GM23248 (cell line): Measurements from ENCODE around the gene DLX2. TPM values are rescaled to one million over a fixed set of nuclear protein-coding genes. Genes with fewer than 3 reads are reported as not detected.
A peak's percentile ranks its signal among the peaks of the same experiment; 100 is the strongest.

Experiments
- DNase-seq: peaks from one replicate; pipeline ENCODE4 v3.0.0-alpha.2; 2015
- H2AFZ ChIP-seq: fragments of 200-600 bp; sonication (generic); 2 replicates; pipeline ENCODE4 v1.6.1; 2016; ENCODE audit warnings: antibody characterized with exemption
- H3F3A ChIP-seq: fragments of 200-600 bp; sonication (generic); 2 replicates; pipeline ENCODE4 v1.6.1; 2016; ENCODE audit warnings: mild to moderate bottlenecking, antibody characterized with exemption, mixed run types; ENCODE audit not compliant: insufficient read depth
- H3K27ac ChIP-seq: fragments of 200-600 bp; sonication (generic); 2 replicates; pipeline ENCODE4 v1.5.1; 2016; ENCODE audit warnings: mild to moderate bottlenecking
- H3K27me3 ChIP-seq: fragments of 200-600 bp; sonication (generic); replicated peaks from 2 replicates; pipeline ENCODE4 v1.6.1; 2016; ENCODE audit warnings: mild to moderate bottlenecking; ENCODE audit not compliant: insufficient read depth
- H3K36me3 ChIP-seq: fragments of 200-600 bp; sonication (generic); 2 replicates; pipeline ENCODE4 v1.6.1; 2016; ENCODE audit warnings: low read depth, mild to moderate bottlenecking
- H3K4me1 ChIP-seq: fragments of 200-600 bp; sonication (generic); 2 replicates; pipeline ENCODE4 v1.6.1; 2016; ENCODE audit warnings: mild to moderate bottlenecking; ENCODE audit not compliant: insufficient read depth
- H3K4me2 ChIP-seq: fragments of 200-600 bp; sonication (generic); one replicate; pipeline ENCODE4 v1.6.1; 2016; ENCODE audit warnings: mild to moderate bottlenecking; ENCODE audit not compliant: unreplicated experiment
- H3K4me3 ChIP-seq: fragments of 200-600 bp; sonication (generic); 2 replicates; pipeline ENCODE4 v1.5.1; 2016; ENCODE audit warnings: mild to moderate bottlenecking
- H3K79me2 ChIP-seq: fragments of 200-600 bp; sonication (generic); 2 replicates; pipeline ENCODE4 v1.6.1; 2016; ENCODE audit warnings: mild to moderate bottlenecking; ENCODE audit not compliant: insufficient read depth
- H3K9ac ChIP-seq: fragments of 200-600 bp; sonication (generic); 2 replicates; pipeline ENCODE4 v1.6.1; 2016; ENCODE audit warnings: mild to moderate bottlenecking
- H3K9me2 ChIP-seq: fragments of 200-600 bp; sonication (generic); 2 replicates; pipeline ENCODE4 v1.6.1; 2016; ENCODE audit warnings: mixed run types, mild to moderate bottlenecking, moderate library complexity; ENCODE audit not compliant: insufficient read depth
- H3K9me3 ChIP-seq: fragments of 200-600 bp; sonication (generic); one replicate; pipeline ENCODE4 v1.6.1; 2017; ENCODE audit warnings: low read depth
- H4K20me1 ChIP-seq: fragments of 200-600 bp; sonication (generic); 2 replicates; pipeline ENCODE4 v1.6.0; 2016; ENCODE audit not compliant: insufficient read depth
- EZH2 ChIP-seq: fragments of 200-600 bp; sonication (generic); IDR thresholded peaks from 2 replicates; pipeline ENCODE4 v1.6.1; 2018; ENCODE audit warnings: antibody characterized with exemption, mild to moderate bottlenecking; ENCODE audit not compliant: insufficient read depth, poor library complexity, severe bottlenecking
- EZH2phosphoT487 ChIP-seq: fragments of 200-600 bp; sonication (generic); IDR thresholded peaks from 2 replicates; pipeline ENCODE4 v1.6.1; 2018; ENCODE audit warnings: antibody characterized with exemption, moderate library complexity, mild to moderate bottlenecking, low read depth; ENCODE audit not compliant: insufficient read depth
- WGBS, 2 experiments: methylation state at CpG; one replicate each; pipeline ENCODE4 v1.1.6; 2015 to 2017; ENCODE audit warnings: low lambda C conversion rate in 2 of 2, low coverage in 1 of 2; ENCODE audit errors: missing lambda C conversion rate in 2 of 2; 5-methylcytosine and 5-hydroxymethylcytosine counted together
- in situ Hi-C: fragments of 300-500 bp; cut with MboI; formaldehyde crosslinking; loops from 2 replicates; pipeline ENCODE4 v1.15.0; 2020
- polyA plus RNA-seq: library from polyadenylated mRNA; unstranded; fragments of >200 nt; fragmentation: Nextera tagmentation; extraction: Ambion mirVana; gene quantifications from 2 replicates; pipeline ENCODE4 v1.2.1, GENCODE V29; 2016
- total RNA-seq: library from RNA; depleted of rRNA; stranded (reverse); fragments of >200 nt; shearing (Covaris generic); gene quantifications from 2 replicates; pipeline ENCODE4 v1.2.3, GENCODE V29; 2014

Gene DLX2
- total and polyA plus RNA-seq, 2 experiments from 2014 or later, result 2.8 to 6.0 TPM

GRCh38 chr2:172093416-172094293, 9.0 kb downstream of the DLX2 start:
- H3K27me3 ChIP-seq, result peaks cover 11% of the 10 kb centered on the region; the same call in 1 of the 2 replicates
- H3K9me2 ChIP-seq, result no peaks in the 10 kb centered on the region
- 0 out of 2 replicates have a peak overlapping the region, but pooled peaks have one; percentile 9 for H2AFZ ChIP-seq
- WGBS, 2 experiments, result 39 to 42% methylated on average over 18 of the region's 18 CpGs
- no peaks in the 10 kb centered on the region for H3K36me3 ChIP-seq
- TF ChIP-seq EZH2phosphoT487 (0 out of 2 replicates have a peak, but pooled peaks have one; percentile 26), EZH2 (peak; percentile 1)
- peak overlapping the region; percentile 99 for H3K4me2 ChIP-seq
- in situ Hi-C loops, result no loop called here
- H3K4me3 ChIP-seq, result peak overlapping the region; percentile 90
- H3K9me3 ChIP-seq, result no peaks in the 10 kb centered on the region
- DNase-seq, result no peak
- H3K79me2 ChIP-seq, result peaks cover 11% of the 10 kb centered on the region
- H3K27ac ChIP-seq, result no peak overlapping the region
- H3K4me1 ChIP-seq, result peaks cover 33% of the 10 kb centered on the region
- peaks cover 20% of the 10 kb centered on the region for H3F3A ChIP-seq
- H4K20me1 ChIP-seq, result no peaks in the 10 kb centered on the region
- H3K9ac ChIP-seq, result peak overlapping the region; percentile 98

GRCh38 chr2:172092716-172093415, 9.8 kb downstream of the DLX2 start:
- Histone ChIP-seq H4K20me1 (no peaks in the 10 kb centered on the region), H3K9ac (no peak overlapping the region), H3K27me3 (peaks cover 11% of the 10 kb centered on the region; the same call in 1 of the 2 replicates), H3F3A (peaks cover 12% of the 10 kb centered on the region), H3K4me2 (peak overlapping the region; percentile 99), H2AFZ (0 out of 2 replicates have a peak overlapping the region, but pooled peaks have one; percentile 9), H3K27ac (no peak overlapping the region), H3K4me1 (peaks cover 25% of the 10 kb centered on the region), H3K9me3 (no peaks in the 10 kb centered on the region), H3K36me3 (no peaks in the 10 kb centered on the region), H3K79me2 (peaks cover 18% of the 10 kb centered on the region), H3K4me3 (no peak overlapping the region), H3K9me2 (no peaks in the 10 kb centered on the region)
- TF ChIP-seq EZH2 (no peak), EZH2phosphoT487 (no peak)
- in situ Hi-C loops, result no loop called here
- DNase-seq, result no peak
- WGBS, 2 experiments, result 41 to 42% methylated on average over 15 to 19 of the region's 19 CpGs

GRCh38 chr2:172091761-172092566, 10.7 kb downstream of the DLX2 start:
- Histone ChIP-seq H2AFZ (no peak overlapping the region), H3K27ac (no peak overlapping the region), H3K36me3 (no peaks in the 10 kb centered on the region), H3K79me2 (peaks cover 27% of the 10 kb centered on the region), H3K27me3 (peaks cover 11% of the 10 kb centered on the region; the same call in 1 of the 2 replicates), H3K4me3 (no peak overlapping the region), H4K20me1 (no peaks in the 10 kb centered on the region), H3K9me2 (no peaks in the 10 kb centered on the region), H3K9me3 (no peaks in the 10 kb centered on the region), H3K9ac (no peak overlapping the region), H3K4me1 (peaks cover 18% of the 10 kb centered on the region), H3K4me2 (no peak overlapping the region), H3F3A (peaks cover 5% of the 10 kb centered on the region; the same call in 1 of the 2 replicates)
- no peak for DNase-seq
- TF ChIP-seq EZH2, result no peak
- no peak for TF ChIP-seq EZH2phosphoT487
- 74 to 76% methylated on average over 11 of the region's 11 CpGs for WGBS, 2 experiments
- in situ Hi-C loops, result no loop called here
